Hepatocyte (in vitro differentiated cells): ENCODE results near the gene SDK1. TPM values are rescaled to one million over a fixed set of nuclear protein-coding genes. Genes with fewer than 3 reads are reported as not detected.

Source experiments
- DNase-seq: peaks from one replicate; pipeline ENCODE4 v3.0.0-alpha.2; 2016; ENCODE audit warnings: low spot score
- H2AFZ ChIP-seq: fragments of 200-600 bp; sonication (generic); 2 replicates; pipeline ENCODE4 v1.6.0; 2016; ENCODE audit warnings: antibody characterized with exemption, mild to moderate bottlenecking
- H3K27ac ChIP-seq: fragments of 200-600 bp; sonication (generic); 2 replicates; pipeline ENCODE4 v1.5.1; 2016; ENCODE audit warnings: mild to moderate bottlenecking
- H3K27me3 ChIP-seq: fragments of 200-600 bp; sonication (generic); 2 replicates; pipeline ENCODE4 v1.6.1; 2016
- H3K36me3 ChIP-seq: fragments of 200-600 bp; sonication (generic); replicated peaks from 2 replicates; pipeline ENCODE4 v1.5.1; 2016; ENCODE audit warnings: low read depth; ENCODE audit not compliant: insufficient read depth
- H3K4me1 ChIP-seq: fragments of 200-600 bp; sonication (generic); 2 replicates; pipeline ENCODE4 v1.5.1; 2016; ENCODE audit warnings: mild to moderate bottlenecking, moderate library complexity; ENCODE audit not compliant: insufficient read depth
- H3K4me2 ChIP-seq: fragments of 200-600 bp; sonication (generic); 2 replicates; pipeline ENCODE4 v1.6.0; 2016
- H3K4me3 ChIP-seq: fragments of 200-600 bp; sonication (generic); 2 replicates; pipeline ENCODE4 v1.5.1; 2016; ENCODE audit warnings: mild to moderate bottlenecking
- H3K79me2 ChIP-seq: fragments of 200-600 bp; sonication (generic); 2 replicates; pipeline ENCODE4 v1.6.0; 2017; ENCODE audit warnings: mild to moderate bottlenecking
- H3K9me2 ChIP-seq: fragments of 200-600 bp; sonication (generic); replicated peaks from 2 replicates; pipeline ENCODE4 v1.6.0; 2017; ENCODE audit warnings: mild to moderate bottlenecking; ENCODE audit not compliant: insufficient read depth
- H3K9me3 ChIP-seq: fragments of 200-600 bp; sonication (generic); 2 replicates; pipeline ENCODE4 v1.5.1; 2016; ENCODE audit warnings: low read depth, mild to moderate bottlenecking
- H4K20me1 ChIP-seq: fragments of 200-600 bp; sonication (generic); 2 replicates; pipeline ENCODE4 v1.6.0; 2016; ENCODE audit warnings: mild to moderate bottlenecking; ENCODE audit not compliant: insufficient read depth, poor library complexity, severe bottlenecking
- EZH2 ChIP-seq: fragments of 200-600 bp; sonication (generic); IDR thresholded peaks from 2 replicates; pipeline ENCODE4 v1.6.1; 2016; ENCODE audit warnings: antibody characterized with exemption, mild to moderate bottlenecking, borderline replicate concordance
- EZH2phosphoT487 ChIP-seq: fragments of 200-600 bp; sonication (generic); IDR thresholded peaks from one replicate; pipeline ENCODE4 v1.6.1; 2018; ENCODE audit warnings: antibody characterized with exemption, mild to moderate bottlenecking, low read depth, moderate library complexity; ENCODE audit not compliant: unreplicated experiment, severe bottlenecking
- WGBS: methylation state at CpG from one replicate; pipeline ENCODE4 v1.1.6; 2016; ENCODE audit warnings: low lambda C conversion rate; ENCODE audit errors: missing lambda C conversion rate; 5-methylcytosine and 5-hydroxymethylcytosine counted together
- polyA plus RNA-seq: library from polyadenylated mRNA; unstranded; fragments of >200 nt; fragmentation: Nextera tagmentation; extraction: Ambion mirVana; gene quantifications from 2 replicates; pipeline ENCODE4 v1.2.1, GENCODE V29; 2016
- total RNA-seq: library from RNA; depleted of rRNA; stranded (reverse); fragments of >200 nt; gene quantifications from 2 replicates; pipeline ENCODE4 v1.2.3, GENCODE V29; 2014
- TF ChIP-seq, protein P1 (sequence below): fragments of 200-600 bp; sonication (generic); IDR thresholded peaks from 2 replicates; pipeline ENCODE4 v1.5.1; 2016; ENCODE audit warnings: antibody characterized with exemption, mild to moderate bottlenecking; ENCODE audit not compliant: poor library complexity

SDK1 gene
- total and polyA plus RNA-seq, 2 experiments from 2014 or later = 4.3 to 10.0 TPM

DNA sequence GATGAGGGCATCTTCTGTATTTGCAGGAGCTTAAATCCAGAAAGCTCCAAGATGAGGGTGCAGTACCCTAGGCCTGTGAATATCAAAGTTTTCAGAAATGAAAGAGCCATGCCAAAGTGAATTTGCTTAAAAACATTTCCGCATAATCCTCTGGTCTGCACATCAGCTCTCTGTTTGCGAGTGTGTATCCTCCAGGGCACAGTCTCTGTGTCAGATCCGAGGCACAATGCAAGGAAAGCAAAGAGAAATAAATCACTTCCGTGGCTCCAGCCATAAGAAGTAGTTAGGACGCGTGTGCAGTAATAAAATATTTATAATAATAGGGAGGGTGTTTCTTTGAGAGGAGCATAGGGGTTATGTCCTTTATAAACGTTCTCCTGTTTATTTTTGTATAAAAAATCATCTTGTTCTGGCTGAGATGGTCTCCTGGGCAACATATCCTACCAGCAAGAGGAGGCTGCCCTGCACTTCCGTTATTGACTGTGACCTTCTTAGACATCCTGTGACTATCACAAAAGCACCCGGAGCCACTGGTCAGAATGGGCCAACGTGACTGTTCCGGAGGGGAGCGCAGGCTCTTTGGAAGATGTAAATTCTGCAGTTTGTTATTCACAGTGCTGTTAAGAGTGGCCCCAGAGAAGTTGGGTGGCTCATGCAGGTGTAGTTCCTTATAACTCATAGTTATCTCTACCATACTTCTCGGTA lies 713.4 kb downstream of the SDK1 start:
- no peaks in the 10 kb centered on the region for H3K79me2 ChIP-seq
- TF ChIP-seq EZH2 = no peak
- no peak for TF ChIP-seq EZH2phosphoT487
- TF ChIP-seq, protein P1, sequence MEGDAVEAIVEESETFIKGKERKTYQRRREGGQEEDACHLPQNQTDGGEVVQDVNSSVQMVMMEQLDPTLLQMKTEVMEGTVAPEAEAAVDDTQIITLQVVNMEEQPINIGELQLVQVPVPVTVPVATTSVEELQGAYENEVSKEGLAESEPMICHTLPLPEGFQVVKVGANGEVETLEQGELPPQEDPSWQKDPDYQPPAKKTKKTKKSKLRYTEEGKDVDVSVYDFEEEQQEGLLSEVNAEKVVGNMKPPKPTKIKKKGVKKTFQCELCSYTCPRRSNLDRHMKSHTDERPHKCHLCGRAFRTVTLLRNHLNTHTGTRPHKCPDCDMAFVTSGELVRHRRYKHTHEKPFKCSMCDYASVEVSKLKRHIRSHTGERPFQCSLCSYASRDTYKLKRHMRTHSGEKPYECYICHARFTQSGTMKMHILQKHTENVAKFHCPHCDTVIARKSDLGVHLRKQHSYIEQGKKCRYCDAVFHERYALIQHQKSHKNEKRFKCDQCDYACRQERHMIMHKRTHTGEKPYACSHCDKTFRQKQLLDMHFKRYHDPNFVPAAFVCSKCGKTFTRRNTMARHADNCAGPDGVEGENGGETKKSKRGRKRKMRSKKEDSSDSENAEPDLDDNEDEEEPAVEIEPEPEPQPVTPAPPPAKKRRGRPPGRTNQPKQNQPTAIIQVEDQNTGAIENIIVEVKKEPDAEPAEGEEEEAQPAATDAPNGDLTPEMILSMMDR = no peak
- 74% methylated on average over 13 of the region's 13 CpGs for WGBS
- H4K20me1 ChIP-seq = no peaks in the 10 kb centered on the region
- H3K4me1 ChIP-seq = no peaks in the 10 kb centered on the region
- H3K36me3 ChIP-seq = no peaks in the 10 kb centered on the region
- no peak overlapping the region for H3K4me2 ChIP-seq
- no peaks in the 10 kb centered on the region for H3K9me2 ChIP-seq
- no peak overlapping the region for H3K27ac ChIP-seq
- no peak overlapping the region for H3K4me3 ChIP-seq
- H3K9me3 ChIP-seq = no peaks in the 10 kb centered on the region
- H3K27me3 ChIP-seq = no peaks in the 10 kb centered on the region
- H2AFZ ChIP-seq = no peak overlapping the region
- no peak for DNase-seq

DNA sequence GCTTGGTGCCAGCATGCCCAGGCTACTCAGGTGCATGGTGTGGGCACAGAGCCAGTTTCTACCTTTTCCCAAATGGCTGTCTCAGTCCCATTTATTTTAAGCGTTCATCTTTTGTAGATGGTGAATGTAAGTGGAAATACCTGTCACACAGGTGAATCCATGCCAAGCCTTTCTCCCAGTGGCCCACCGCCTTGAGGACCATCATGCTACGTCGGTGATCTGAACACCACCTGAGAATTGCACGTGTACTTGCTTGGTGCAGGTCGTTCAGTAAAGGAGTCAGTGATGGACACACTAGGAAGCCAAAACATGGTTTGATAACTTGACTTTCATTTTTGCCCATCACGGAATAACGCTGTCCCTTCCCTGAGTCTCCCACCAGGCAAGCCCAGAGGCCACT lies 714.3 kb downstream of the SDK1 start:
- TF ChIP-seq EZH2 = no peak
- TF ChIP-seq, protein P1 = no peak
- no peak for TF ChIP-seq EZH2phosphoT487
- Histone ChIP-seq H2AFZ (no peak overlapping the region), H3K4me3 (no peak overlapping the region), H3K27me3 (no peaks in the 10 kb centered on the region), H3K4me1 (no peaks in the 10 kb centered on the region), H3K9me2 (no peaks in the 10 kb centered on the region), H4K20me1 (no peaks in the 10 kb centered on the region), H3K27ac (no peak overlapping the region), H3K9me3 (no peaks in the 10 kb centered on the region), H3K4me2 (no peak overlapping the region), H3K79me2 (no peaks in the 10 kb centered on the region), H3K36me3 (no peaks in the 10 kb centered on the region)
- DNase-seq = no peak
- WGBS = 94% methylated on average over 8 of the region's 8 CpGs

DNA sequence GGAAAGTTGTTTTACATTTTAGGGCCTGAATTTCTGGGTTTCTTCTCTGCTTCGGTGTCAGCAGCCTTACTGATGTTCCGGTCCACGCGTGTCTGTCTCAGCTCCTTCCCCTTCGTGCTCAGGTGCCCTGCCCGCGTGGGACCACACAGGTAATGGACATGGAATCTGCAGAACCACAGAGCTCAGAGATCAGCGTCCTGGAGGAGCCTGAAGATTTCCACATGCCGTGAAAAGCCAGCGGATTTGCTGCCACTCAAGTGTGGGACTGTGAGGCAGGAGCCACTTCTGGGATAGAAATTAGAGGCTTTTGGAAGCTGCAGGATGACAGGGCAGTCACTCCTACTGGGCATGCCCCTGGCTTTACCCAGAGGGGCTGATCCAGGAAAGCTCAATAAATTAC lies 714.9 kb downstream of the SDK1 start:
- no peaks in the 10 kb centered on the region for H3K9me3 ChIP-seq
- no peaks in the 10 kb centered on the region for H3K79me2 ChIP-seq
- no peak for DNase-seq
- no peak overlapping the region for H3K27ac ChIP-seq
- 97% methylated on average over 10 of the region's 10 CpGs for WGBS
- no peak overlapping the region for H3K4me2 ChIP-seq
- TF ChIP-seq, protein P1 = no peak
- TF ChIP-seq EZH2 (no peak), EZH2phosphoT487 (no peak)
- no peak overlapping the region for H3K4me3 ChIP-seq
- no peaks in the 10 kb centered on the region for H3K4me1 ChIP-seq
- no peaks in the 10 kb centered on the region for H3K36me3 ChIP-seq
- no peak overlapping the region for H2AFZ ChIP-seq
- no peaks in the 10 kb centered on the region for H3K9me2 ChIP-seq
- H3K27me3 ChIP-seq = no peaks in the 10 kb centered on the region
- H4K20me1 ChIP-seq = no peaks in the 10 kb centered on the region

GRCh38 chr7:4017081-4017480 lies 716.0 kb downstream of the SDK1 start:
- Histone ChIP-seq H3K36me3 (no peaks in the 10 kb centered on the region), H3K9me2 (no peaks in the 10 kb centered on the region), H3K27ac (no peak overlapping the region), H4K20me1 (no peaks in the 10 kb centered on the region), H2AFZ (no peak overlapping the region), H3K4me2 (no peak overlapping the region), H3K79me2 (no peaks in the 10 kb centered on the region), H3K9me3 (no peaks in the 10 kb centered on the region), H3K4me1 (no peaks in the 10 kb centered on the region), H3K27me3 (no peaks in the 10 kb centered on the region), H3K4me3 (no peak overlapping the region)
- TF ChIP-seq EZH2phosphoT487 (no peak), EZH2 (no peak)
- TF ChIP-seq, protein P1 = no peak
- 98% methylated on average over 21 of the region's 21 CpGs for WGBS
- no peak for DNase-seq
